Fibroblast of mammary gland (primary cell): Measurements from ENCODE around the gene CSRP1.
A peak's percentile ranks its signal among the peaks of the same experiment; 100 is the strongest.

Source experiments
- DNase-seq: peaks from one replicate; pipeline ENCODE4 v3.0.0-alpha.2; 2010; ENCODE audit warnings: low read depth
- H3K4me3 ChIP-seq: 2 replicates; pipeline ENCODE4 v1.5.1; 2011; ENCODE audit warnings: low read depth, mild to moderate bottlenecking, low read length, moderate library complexity; ENCODE audit not compliant: control insufficient read depth
- CTCF ChIP-seq: conservative IDR thresholded peaks from 2 replicates; pipeline ENCODE4 v1.5.1; 2011; ENCODE audit warnings: low read depth, low read length, inconsistent platforms; ENCODE audit not compliant: control insufficient read depth, insufficient read depth

Gene CSRP1

GRCh38 chr1:201537467-201537866 is 30.5 kb upstream of the CSRP1 start:
- no peak for TF ChIP-seq CTCF
- no peak for DNase-seq
- no peak overlapping the region for H3K4me3 ChIP-seq

GRCh38 chr1:201537028-201537427 is 30.1 kb upstream of the CSRP1 start:
- peak overlapping the region; percentile 18 for H3K4me3 ChIP-seq
- DNase-seq, result no peak
- no peak for TF ChIP-seq CTCF

GRCh38 chr1:201536558-201536957 is 29.6 kb upstream of the CSRP1 start:
- peak; percentile 92 for DNase-seq
- peak overlapping the region; percentile 18 for H3K4me3 ChIP-seq
- no peak for TF ChIP-seq CTCF

GRCh38 chr1:201535919-201536245 is 29.0 kb upstream of the CSRP1 start:
- H3K4me3 ChIP-seq, result no peak overlapping the region
- DNase-seq, result no peak
- no peak for TF ChIP-seq CTCF

- TF ChIP-seq CTCF, result no peak
- H3K4me3 ChIP-seq, result no peak overlapping the region
- peak; percentile 70 for DNase-seq
Measured at GRCh38 chr1:201535046-201535918, 28.4 kb upstream of the CSRP1 start.

GRCh38 chr1:201533836-201534235 is 26.9 kb upstream of the CSRP1 start:
- H3K4me3 ChIP-seq, result no peak overlapping the region
- no peak for DNase-seq
- TF ChIP-seq CTCF, result no peak
